ENCODE results near the gene ADISSP. TPM values are rescaled to one million over a fixed set of nuclear protein-coding genes. Genes with fewer than 3 reads are reported as not detected.
A peak's percentile ranks its signal among the peaks of the same experiment; 100 is the strongest.

Gene ADISSP
- total and polyA plus RNA-seq, 2 of the 13 experiments (the other 11 are each of a cell fraction or from before 2014, with no cell fraction given) = 38.3 to 90.6 TPM

DNA sequence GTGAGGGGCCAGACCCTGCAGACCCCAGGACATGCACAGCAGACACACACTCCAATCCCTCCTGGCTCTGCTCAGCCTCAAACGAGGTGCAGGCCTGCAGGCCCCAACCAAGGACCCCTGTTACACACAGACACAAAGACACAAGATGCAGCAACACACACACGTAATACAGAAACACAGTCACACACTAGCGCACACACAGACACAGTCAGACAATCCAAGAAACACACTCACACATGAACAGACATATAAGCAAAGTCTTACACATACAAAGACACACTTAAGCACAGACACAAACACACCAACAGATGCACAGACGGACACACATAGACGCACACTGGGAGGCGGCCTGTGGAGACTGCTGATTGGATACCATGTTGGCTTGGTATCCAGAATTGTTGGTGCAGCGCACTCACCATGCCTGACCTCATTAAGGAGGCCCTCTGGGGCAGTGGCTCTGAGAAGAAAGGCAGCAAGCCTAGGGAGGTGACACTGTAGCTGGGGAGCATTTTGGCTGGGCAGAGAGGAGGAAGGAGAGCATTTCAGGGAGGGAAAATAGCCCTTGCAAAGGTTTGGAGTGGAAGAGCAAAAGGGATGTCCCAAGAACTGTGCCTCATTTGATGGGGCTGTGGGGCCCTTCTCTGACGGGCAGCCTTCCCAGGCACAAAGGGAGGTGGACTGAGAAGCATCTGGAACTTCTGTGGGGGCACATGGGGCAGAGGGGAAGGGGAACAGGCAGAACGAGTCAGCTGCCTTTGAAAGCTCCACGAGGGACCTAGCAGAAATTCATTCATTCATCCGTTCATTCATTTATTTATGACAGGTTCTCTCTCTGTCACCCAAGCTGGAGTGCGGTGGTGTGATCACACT, 36.5 kb downstream of the ADISSP start:
- no TSS peak for BruUV-seq (replicated peaks)
- intact Hi-C loops (cut with micrococcal nuclease; ENCODE audit: unreplicated experiment) = no loop called here
- Histone ChIP-seq H2AFZ (ENCODE audit: low read length) (no peak overlapping the region), H4K20me1 (ENCODE audit: insufficient read depth, low read length) (no peaks in the 10 kb centered on the region; the same call in 1 of the 2 replicates), H3K4me1 (ENCODE audit: insufficient read depth, low read length) (0 out of 2 replicates have a peak, but pooled peaks cover 5% of the 10 kb centered on the region), H3K4me2 (ENCODE audit: low read depth, low read length) (no peak overlapping the region), H3K9me3 (ENCODE audit: low read length) (no peaks in the 10 kb centered on the region), H3K27ac (ENCODE audit: extremely low read length, insufficient read depth, low read length) (no peak overlapping the region), H3K79me2 (ENCODE audit: insufficient read depth, low read length) (no peaks in the 10 kb centered on the region), H3K4me3 (replicated peaks in 1 of 3; ENCODE audit: insufficient read depth in 1 of 3, low read depth in 2 of 3, low read length in 3 of 3) (no peak overlapping the region), H3K9ac (ENCODE audit: insufficient read depth, low read depth, low read length) (no peak overlapping the region), H3K27me3 (ENCODE audit: control insufficient read depth in 1 of 2, insufficient read depth in 2 of 2, low read length in 2 of 2) (peaks cover 22 to 67% of the 10 kb centered on the region in 2 experiments; a peak in 4 of 5 replicates), H3K36me3 (replicated peaks in 1 of 2; ENCODE audit: control insufficient read depth in 1 of 2, insufficient read depth in 2 of 2, low read length in 2 of 2) (no peaks in the 10 kb centered on the region)
- 41% methylated on average over 12 of the region's 12 CpGs for WGBS (ENCODE audit: low lambda C conversion rate)
- DNase-seq (ENCODE audit: low spot score) (no peak), FAIRE-seq (no peak), ATAC-seq (no peak)
- POLR2A ChIA-PET = no interaction called here
- CTCF ChIA-PET (ENCODE audit: low intra/inter-chr PET ratio, low total read pairs) = no interaction called here
- in situ Hi-C loops (cut with HindIII; ENCODE audit: extremely low pct_ligation_motif_present, low pct_unique_long_range_greater_than_20kb) = no loop called here
- 0 out of 2 replicates have a peak, but pooled peaks have one; percentile 52 for TF ChIP-seq PLRG1 (conservative IDR thresholded peaks at IDR 0.05)
- 0 out of 2 replicates have a peak, but pooled peaks have one; percentile 23 for TF ChIP-seq CREB1 (IDR thresholded peaks at IDR 0.05)
- TF ChIP-seq CREB1 (CRISPR knock-in tag; IDR thresholded peaks at IDR 0.05) = no peak
- TF ChIP-seq, protein P1, sequence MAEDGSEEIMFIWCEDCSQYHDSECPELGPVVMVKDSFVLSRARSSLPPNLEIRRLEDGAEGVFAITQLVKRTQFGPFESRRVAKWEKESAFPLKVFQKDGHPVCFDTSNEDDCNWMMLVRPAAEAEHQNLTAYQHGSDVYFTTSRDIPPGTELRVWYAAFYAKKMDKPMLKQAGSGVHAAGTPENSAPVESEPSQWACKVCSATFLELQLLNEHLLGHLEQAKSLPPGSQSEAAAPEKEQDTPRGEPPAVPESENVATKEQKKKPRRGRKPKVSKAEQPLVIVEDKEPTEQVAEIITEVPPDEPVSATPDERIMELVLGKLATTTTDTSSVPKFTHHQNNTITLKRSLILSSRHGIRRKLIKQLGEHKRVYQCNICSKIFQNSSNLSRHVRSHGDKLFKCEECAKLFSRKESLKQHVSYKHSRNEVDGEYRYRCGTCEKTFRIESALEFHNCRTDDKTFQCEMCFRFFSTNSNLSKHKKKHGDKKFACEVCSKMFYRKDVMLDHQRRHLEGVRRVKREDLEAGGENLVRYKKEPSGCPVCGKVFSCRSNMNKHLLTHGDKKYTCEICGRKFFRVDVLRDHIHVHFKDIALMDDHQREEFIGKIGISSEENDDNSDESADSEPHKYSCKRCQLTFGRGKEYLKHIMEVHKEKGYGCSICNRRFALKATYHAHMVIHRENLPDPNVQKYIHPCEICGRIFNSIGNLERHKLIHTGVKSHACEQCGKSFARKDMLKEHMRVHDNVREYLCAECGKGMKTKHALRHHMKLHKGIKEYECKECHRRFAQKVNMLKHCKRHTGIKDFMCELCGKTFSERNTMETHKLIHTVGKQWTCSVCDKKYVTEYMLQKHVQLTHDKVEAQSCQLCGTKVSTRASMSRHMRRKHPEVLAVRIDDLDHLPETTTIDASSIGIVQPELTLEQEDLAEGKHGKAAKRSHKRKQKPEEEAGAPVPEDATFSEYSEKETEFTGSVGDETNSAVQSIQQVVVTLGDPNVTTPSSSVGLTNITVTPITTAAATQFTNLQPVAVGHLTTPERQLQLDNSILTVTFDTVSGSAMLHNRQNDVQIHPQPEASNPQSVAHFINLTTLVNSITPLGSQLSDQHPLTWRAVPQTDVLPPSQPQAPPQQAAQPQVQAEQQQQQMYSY (CRISPR knock-in tag; IDR thresholded peaks at IDR 0.05) = no peak
- TF ChIP-seq TCF12 (IDR thresholded peaks at IDR 0.05) = no peak
- no peak for TF ChIP-seq TCF12 (CRISPR knock-in tag; IDR thresholded peaks at IDR 0.05)
- TF ChIP-seq, protein P2, sequence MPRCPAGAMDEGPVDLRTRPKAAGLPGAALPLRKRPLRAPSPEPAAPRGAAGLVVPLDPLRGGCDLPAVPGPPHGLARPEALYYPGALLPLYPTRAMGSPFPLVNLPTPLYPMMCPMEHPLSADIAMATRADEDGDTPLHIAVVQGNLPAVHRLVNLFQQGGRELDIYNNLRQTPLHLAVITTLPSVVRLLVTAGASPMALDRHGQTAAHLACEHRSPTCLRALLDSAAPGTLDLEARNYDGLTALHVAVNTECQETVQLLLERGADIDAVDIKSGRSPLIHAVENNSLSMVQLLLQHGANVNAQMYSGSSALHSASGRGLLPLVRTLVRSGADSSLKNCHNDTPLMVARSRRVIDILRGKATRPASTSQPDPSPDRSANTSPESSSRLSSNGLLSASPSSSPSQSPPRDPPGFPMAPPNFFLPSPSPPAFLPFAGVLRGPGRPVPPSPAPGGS (CRISPR knock-in tag; IDR thresholded peaks at IDR 0.05) = no peak
- no peak for TF ChIP-seq HNRNPK (IDR thresholded peaks at IDR 0.05; ENCODE audit: low read depth, low read length, poor library complexity, severe bottlenecking)
- TF ChIP-seq KMT2B (CRISPR knock-in tag; IDR thresholded peaks at IDR 0.05) = no peak
- no peak for TF ChIP-seq MAFK (conservative IDR thresholded peaks at IDR 0.05 in 1 of 2, IDR thresholded peaks at IDR 0.05 in 1 of 2; ENCODE audit: low read length in 2 of 2)
- TF ChIP-seq ZNF816 (CRISPR knock-in tag; IDR thresholded peaks at IDR 0.05; ENCODE audit: borderline replicate concordance) = no peak
- 0 out of 2 replicates have a peak, but pooled peaks have one; percentile 76 for TF ChIP-seq NBN (conservative IDR thresholded peaks at IDR 0.05)
- TF ChIP-seq RAD51 (IDR thresholded peaks at IDR 0.05; ENCODE audit: borderline replicate concordance) = peak; percentile 20; the same call in 1 of the 2 replicates
- TF ChIP-seq PITX1 (CRISPR knock-in tag; IDR thresholded peaks at IDR 0.05) = no peak
- TF ChIP-seq THYN1 (CRISPR knock-in tag; IDR thresholded peaks at IDR 0.05; ENCODE audit: borderline replicate concordance, low read depth) = no peak
- TF ChIP-seq, protein P3, sequence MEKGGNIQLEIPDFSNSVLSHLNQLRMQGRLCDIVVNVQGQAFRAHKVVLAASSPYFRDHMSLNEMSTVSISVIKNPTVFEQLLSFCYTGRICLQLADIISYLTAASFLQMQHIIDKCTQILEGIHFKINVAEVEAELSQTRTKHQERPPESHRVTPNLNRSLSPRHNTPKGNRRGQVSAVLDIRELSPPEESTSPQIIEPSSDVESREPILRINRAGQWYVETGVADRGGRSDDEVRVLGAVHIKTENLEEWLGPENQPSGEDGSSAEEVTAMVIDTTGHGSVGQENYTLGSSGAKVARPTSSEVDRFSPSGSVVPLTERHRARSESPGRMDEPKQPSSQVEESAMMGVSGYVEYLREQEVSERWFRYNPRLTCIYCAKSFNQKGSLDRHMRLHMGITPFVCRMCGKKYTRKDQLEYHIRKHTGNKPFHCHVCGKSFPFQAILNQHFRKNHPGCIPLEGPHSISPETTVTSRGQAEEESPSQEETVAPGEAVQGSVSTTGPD (CRISPR knock-in tag; IDR thresholded peaks at IDR 0.05) = no peak
- 0 out of 2 replicates have a peak, but pooled peaks have one; percentile 6 for TF ChIP-seq FOXA1 (IDR thresholded peaks at IDR 0.05)
- no peak for TF ChIP-seq FOXA1 (CRISPR knock-in tag; IDR thresholded peaks at IDR 0.05)
- no peak for TF ChIP-seq ZNF230 (CRISPR knock-in tag; IDR thresholded peaks at IDR 0.05)

All from HepG2 (cell line).